Measurements from ENCODE around the gene ATP6V1B1. TPM values are rescaled to one million over a fixed set of nuclear protein-coding genes. Genes with fewer than 3 reads are reported as not detected.
A peak's percentile ranks its signal among the peaks of the same experiment; 100 is the strongest.

The ATP6V1B1 gene
- total RNA-seq, 4 donors from 2014 or later: 0.46 TPM; not detected in 3

DNA sequence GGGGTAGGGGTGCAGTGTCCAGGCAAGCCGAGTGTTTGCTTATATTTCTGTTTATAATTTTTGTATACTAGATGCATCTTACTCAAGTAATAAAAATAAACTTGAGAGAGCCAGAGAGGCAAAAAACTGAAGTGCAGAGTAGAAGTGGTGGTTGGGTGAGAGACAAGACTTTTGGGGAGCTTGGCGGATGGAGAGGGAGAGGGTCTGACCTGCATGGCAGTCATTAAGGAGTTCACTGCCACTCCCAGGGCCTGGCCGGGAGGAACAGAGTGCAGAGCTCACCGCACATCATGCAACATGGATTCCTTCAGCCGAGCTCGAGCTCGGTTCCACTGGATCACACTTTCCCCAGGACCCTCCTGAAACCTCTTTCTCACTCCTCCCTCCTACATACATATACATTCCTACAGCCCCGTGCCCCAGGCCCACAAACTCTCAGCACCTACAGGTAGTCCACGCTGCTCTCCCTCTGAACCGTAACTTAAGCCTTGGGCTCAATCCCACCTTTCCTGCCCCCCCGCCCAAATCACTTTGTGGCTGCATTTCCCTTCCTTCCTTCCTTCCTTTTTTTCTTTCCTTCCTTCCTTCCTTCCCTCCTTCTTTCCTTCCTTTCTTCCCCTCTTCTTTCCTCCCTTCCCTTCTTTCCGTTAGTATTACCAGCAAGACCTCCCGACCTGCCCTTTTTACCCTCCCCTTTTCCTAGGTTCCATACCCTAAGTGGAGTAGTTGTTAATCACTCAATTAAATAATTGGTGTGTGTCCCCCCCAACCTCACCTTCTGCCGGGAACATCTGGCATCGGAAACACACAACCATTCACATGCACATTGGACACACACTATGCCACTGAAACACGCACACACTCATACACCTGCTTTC, 37.1 kb upstream of the ATP6V1B1 start:
- H3K36me3 ChIP-seq: no peaks in the 10 kb centered on the region
- H3K27me3 ChIP-seq: peaks cover 100% of the 10 kb centered on the region
- H3K9me3 ChIP-seq: no peaks in the 10 kb centered on the region
- ATAC-seq: no peak
- no peak overlapping the region for H3K4me3 ChIP-seq
- WGBS, 2 donors (ENCODE audit: low coverage in 1 of 2): 17 to 39% methylated on average over 13 to 16 of the region's 16 CpGs
- no peak overlapping the region for H3K27ac ChIP-seq
- H3K4me1 ChIP-seq: peaks cover 0 to 42% (median 24%) of the 10 kb centered on the region in 3 donors
- TF ChIP-seq, protein P1, sequence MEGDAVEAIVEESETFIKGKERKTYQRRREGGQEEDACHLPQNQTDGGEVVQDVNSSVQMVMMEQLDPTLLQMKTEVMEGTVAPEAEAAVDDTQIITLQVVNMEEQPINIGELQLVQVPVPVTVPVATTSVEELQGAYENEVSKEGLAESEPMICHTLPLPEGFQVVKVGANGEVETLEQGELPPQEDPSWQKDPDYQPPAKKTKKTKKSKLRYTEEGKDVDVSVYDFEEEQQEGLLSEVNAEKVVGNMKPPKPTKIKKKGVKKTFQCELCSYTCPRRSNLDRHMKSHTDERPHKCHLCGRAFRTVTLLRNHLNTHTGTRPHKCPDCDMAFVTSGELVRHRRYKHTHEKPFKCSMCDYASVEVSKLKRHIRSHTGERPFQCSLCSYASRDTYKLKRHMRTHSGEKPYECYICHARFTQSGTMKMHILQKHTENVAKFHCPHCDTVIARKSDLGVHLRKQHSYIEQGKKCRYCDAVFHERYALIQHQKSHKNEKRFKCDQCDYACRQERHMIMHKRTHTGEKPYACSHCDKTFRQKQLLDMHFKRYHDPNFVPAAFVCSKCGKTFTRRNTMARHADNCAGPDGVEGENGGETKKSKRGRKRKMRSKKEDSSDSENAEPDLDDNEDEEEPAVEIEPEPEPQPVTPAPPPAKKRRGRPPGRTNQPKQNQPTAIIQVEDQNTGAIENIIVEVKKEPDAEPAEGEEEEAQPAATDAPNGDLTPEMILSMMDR (IDR thresholded peaks at IDR 0.05): no peak

DNA sequence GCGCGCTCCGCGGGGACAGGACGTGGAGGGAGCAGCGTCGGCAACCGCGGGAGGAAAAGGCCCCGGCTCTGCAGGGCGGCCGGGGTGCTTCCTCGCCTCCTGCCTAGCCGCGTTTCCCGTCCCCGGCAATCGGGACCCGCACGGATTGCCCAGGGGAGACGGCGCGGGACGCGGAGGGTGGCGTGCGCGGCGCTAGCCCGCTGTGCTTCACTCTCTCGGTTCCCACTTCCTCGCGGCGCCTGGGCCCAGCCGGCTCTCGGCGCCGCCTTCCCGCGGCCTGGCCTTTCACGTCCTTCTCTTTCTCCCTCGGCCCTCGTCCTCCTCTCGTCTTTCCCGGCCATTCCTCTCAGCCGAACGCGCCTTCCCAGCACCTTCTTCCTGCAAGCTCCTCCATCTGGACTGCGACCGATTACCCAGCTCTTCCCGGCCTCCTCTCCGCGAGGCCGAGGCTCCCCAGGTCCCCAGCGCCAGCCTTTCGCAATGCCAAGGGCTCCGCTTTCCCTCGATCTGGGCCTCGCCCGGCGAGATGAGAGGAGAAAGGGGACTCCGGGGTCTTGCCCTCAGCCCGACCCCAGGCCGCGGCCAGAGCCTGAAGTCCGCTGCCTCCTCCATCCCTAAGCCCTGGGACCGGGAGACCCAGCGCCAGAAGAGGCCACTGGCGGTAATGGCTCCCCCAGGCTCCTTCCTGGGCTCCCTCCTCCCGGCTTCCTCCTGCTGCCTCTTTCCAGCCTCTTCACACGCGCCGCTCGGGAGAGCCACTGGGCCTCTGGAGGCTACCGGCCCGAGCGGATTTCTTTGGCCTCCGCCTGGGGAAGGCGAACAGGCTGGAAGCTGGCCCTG, 34.3 kb upstream of the ATP6V1B1 start:
- H3K36me3 ChIP-seq: no peaks in the 10 kb centered on the region
- 2% methylated on average over 42 of the region's 79 CpGs; no CpG with 5 or more reads in 1 of the 2 donors for WGBS, 2 donors (ENCODE audit: low coverage in 1 of 2)
- TF ChIP-seq, protein P1 (IDR thresholded peaks at IDR 0.05): no peak
- TF ChIP-seq POLR2A (IDR thresholded peaks at IDR 0.05): no peak
- no peak for TF ChIP-seq EP300 (IDR thresholded peaks at IDR 0.05)
- TF ChIP-seq POLR2AphosphoS5 (IDR thresholded peaks at IDR 0.05): no peak
- peak overlapping the region in 1 of 4 donors; percentile 59 for H3K27ac ChIP-seq
- peaks cover 100% of the 10 kb centered on the region for H3K27me3 ChIP-seq
- H3K4me3 ChIP-seq: peak overlapping the region; percentile 7 to 55
- H3K4me1 ChIP-seq: peaks cover 0 to 42% (median 24%) of the 10 kb centered on the region in 3 donors
- no peaks in the 10 kb centered on the region for H3K9me3 ChIP-seq
- no peak for ATAC-seq

DNA sequence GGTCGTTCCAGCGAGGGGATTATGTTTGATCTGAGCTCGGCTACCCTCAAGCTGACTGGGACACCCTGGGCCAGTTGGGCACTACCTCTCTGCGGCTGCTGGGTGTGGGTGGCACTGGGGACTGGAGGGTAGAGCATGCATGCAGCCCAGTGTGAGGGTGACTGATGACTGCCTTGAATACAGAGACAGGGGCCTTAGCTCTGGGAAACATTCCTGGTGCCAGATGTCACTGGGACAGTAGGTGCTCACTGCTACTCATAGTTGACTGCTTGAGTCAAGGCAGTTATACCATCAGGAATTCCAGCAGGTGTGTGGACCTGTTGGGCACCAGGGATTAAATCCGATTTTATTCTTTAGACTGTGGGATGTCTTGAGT, 33.6 kb upstream of the ATP6V1B1 start:
- Histone ChIP-seq H3K27me3 (peaks cover 100% of the 10 kb centered on the region), H3K9me3 (no peaks in the 10 kb centered on the region), H3K4me3 (peak overlapping the region in 1 of 2 donors; percentile 55), H3K27ac (peak overlapping the region in 1 of 4 donors; percentile 59), H3K36me3 (no peaks in the 10 kb centered on the region), H3K4me1 (peaks cover 0 to 46% (median 24%) of the 10 kb centered on the region in 3 donors)
- ATAC-seq: no peak
- TF ChIP-seq, protein P1 (IDR thresholded peaks at IDR 0.05): no peak
- TF ChIP-seq EP300 (IDR thresholded peaks at IDR 0.05) (no peak), POLR2A (IDR thresholded peaks at IDR 0.05) (no peak), POLR2AphosphoS5 (IDR thresholded peaks at IDR 0.05) (no peak)
- WGBS, 2 donors (ENCODE audit: low coverage in 1 of 2): 75 to 80% methylated on average over 1 of the region's 5 CpGs

DNA sequence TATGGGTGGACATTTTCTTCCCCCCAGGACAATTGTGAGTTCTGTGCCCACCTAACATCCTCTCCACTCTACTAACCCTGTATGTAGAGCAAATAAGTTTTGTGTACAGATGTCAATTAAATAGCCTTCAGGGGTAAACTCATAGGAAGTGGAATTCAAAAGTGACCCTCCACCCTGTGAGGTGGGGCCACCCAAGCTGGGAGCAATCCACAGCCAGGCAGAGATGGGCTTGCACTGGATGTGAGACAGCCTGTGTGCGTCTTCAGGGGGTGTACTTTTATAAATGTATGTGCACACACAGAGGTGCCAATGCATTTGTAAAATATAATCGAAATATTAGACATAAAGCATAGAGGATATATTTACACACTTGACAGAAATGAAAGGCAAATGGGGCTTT, 33.1 kb upstream of the ATP6V1B1 start:
- no peak for ATAC-seq
- no peak overlapping the region for H3K4me3 ChIP-seq
- H3K27me3 ChIP-seq: peaks cover 100% of the 10 kb centered on the region
- no peaks in the 10 kb centered on the region for H3K9me3 ChIP-seq
- peaks cover 0 to 46% (median 24%) of the 10 kb centered on the region in 3 donors for H3K4me1 ChIP-seq
- 84% methylated on average over 2 of the region's 2 CpGs; no CpG with 5 or more reads in 1 of the 2 donors for WGBS, 2 donors (ENCODE audit: low coverage in 1 of 2)
- TF ChIP-seq, protein P1 (IDR thresholded peaks at IDR 0.05): no peak
- no peak for TF ChIP-seq POLR2AphosphoS5 (IDR thresholded peaks at IDR 0.05)
- no peak for TF ChIP-seq EP300 (IDR thresholded peaks at IDR 0.05)
- TF ChIP-seq POLR2A (IDR thresholded peaks at IDR 0.05): no peak
- no peak overlapping the region for H3K27ac ChIP-seq
- no peaks in the 10 kb centered on the region for H3K36me3 ChIP-seq
